Transverse colon (tissue), 4 donors: ENCODE data around the gene ELP4. TPM values are rescaled to one million over a fixed set of nuclear protein-coding genes. Genes with fewer than 3 reads are reported as not detected.

ENCODE experiments used
- DNase-seq: peaks from one replicate; pipeline ENCODE4 v3.0.0-alpha.2; 2019
- H3K27ac ChIP-seq, 4 donors: fragments of 200-600 bp; sonication (generic); 2 replicates each; pipeline ENCODE4 v1.5.1; 2016 to 2018; ENCODE audit warnings: inconsistent platforms in 4 of 4
- H3K27me3 ChIP-seq: fragments of 200-600 bp; sonication (generic); 2 replicates; pipeline ENCODE4 v1.5.1; 2017; ENCODE audit warnings: inconsistent platforms
- H3K36me3 ChIP-seq, 4 donors: fragments of 200-600 bp; sonication (generic); 2 replicates each; pipeline ENCODE4 v1.5.1; 2017 to 2019; ENCODE audit warnings: inconsistent platforms in 4 of 4
- H3K4me1 ChIP-seq, 4 donors: fragments of 200-600 bp; sonication (generic); 2 replicates each; pipeline ENCODE4 v1.5.1; 2017 to 2020; ENCODE audit warnings: inconsistent platforms in 4 of 4
- H3K4me3 ChIP-seq, 4 donors: fragments of 200-600 bp; sonication (generic); 1 replicate in 1 of 4; 2 replicates in 3 of 4; pipeline versions ENCODE4 v1.5.1 to v1.6.1; 2017 to 2019; ENCODE audit warnings: inconsistent platforms in 4 of 4
- H3K9me3 ChIP-seq, 2 donors: fragments of 200-600 bp; sonication (generic); 2 replicates each; pipeline ENCODE4 v1.5.1; 2017 to 2019; ENCODE audit warnings: inconsistent platforms in 2 of 2
- CTCF ChIP-seq, 5 experiments: fragments of 200-600 bp in 3 of 5; fragments of 450-650 bp in 2 of 5; sonication (generic) in 3 of 5; IDR thresholded peaks; 1 replicate in 2 of 5; 2 replicates in 3 of 5; pipeline ENCODE4 v1.5.1; 2016 to 2017; ENCODE audit warnings: antibody characterized with exemption in 5 of 5, inconsistent platforms in 3 of 5, mild to moderate bottlenecking in 2 of 5, moderate library complexity in 1 of 5
- EP300 ChIP-seq: sonication (generic); formaldehyde crosslinking; IDR thresholded peaks from one replicate; pipeline ENCODE4 v1.6.1; 2017; ENCODE audit warnings: antibody characterized with exemption, low read depth
- POLR2A ChIP-seq: fragments of 450-650 bp; IDR thresholded peaks from one replicate; pipeline ENCODE4 v1.6.1; 2016; ENCODE audit warnings: antibody characterized with exemption, mild to moderate bottlenecking, moderate library complexity
- POLR2AphosphoS5 ChIP-seq, 3 donors: sonication (generic); formaldehyde crosslinking; IDR thresholded peaks; one replicate each; pipeline ENCODE4 v1.6.1; 2016; ENCODE audit warnings: antibody characterized with exemption in 3 of 3
- WGBS, 2 donors: methylation state at CpG; one replicate each; pipeline ENCODE4 v1.1.5; 2018; ENCODE audit warnings: low coverage in 1 of 2; 5-methylcytosine and 5-hydroxymethylcytosine counted together
- in situ Hi-C, 4 donors: fragments of 200-750 bp; cut with MboI; loops; one replicate each; pipeline versions ENCODE4 v1.15.0 to v1.15.1; 2017; ENCODE audit warnings: low sequenced_read_pairs in 3 of 4, low pct_ligation_motif_present in 1 of 4, low pct_unique_long_range_greater_than_20kb in 1 of 4
- intact Hi-C: fragments of 100-400 bp; cut with DNase I; formaldehyde crosslinking; loops from one replicate; pipeline ENCODE4 v1.15.1; 2023; ENCODE audit warnings: low total_unique reads
- total RNA-seq, 4 donors: library from RNA; depleted of rRNA; stranded (reverse); fragments of >200 nt; gene quantifications; one replicate each; pipeline ENCODE4 v1.1.0, GENCODE V29; 2016

ELP4 gene
- total RNA-seq, 4 donors from 2014 or later = 14.2 to 46.4 (median 23.6) TPM

- H3K9me3 ChIP-seq = no peaks in the 10 kb centered on the region
- intact Hi-C loops = no loop called here
- TF ChIP-seq EP300 (no peak), POLR2A (no peak), CTCF (IDR thresholded peaks at IDR 0.05) (no peak)
- no peak overlapping the region for H3K4me3 ChIP-seq
- H3K27ac ChIP-seq = no peak overlapping the region
- peaks cover 0 to 6% (median 0%) of the 10 kb centered on the region in 4 donors for H3K36me3 ChIP-seq
- DNase-seq = no peak
- 92 to 100% methylated on average over 1 to 2 of the region's 2 CpGs for WGBS, 2 donors
- in situ Hi-C loops = no loop called here
- H3K4me1 ChIP-seq = no peaks in the 10 kb centered on the region
- no peaks in the 10 kb centered on the region for H3K27me3 ChIP-seq
Observed at GRCh38 chr11:31598454-31598853, 88.9 kb downstream of the ELP4 start.

GRCh38 chr11:31601635-31602282 is 92.2 kb downstream of the ELP4 start:
- intact Hi-C loops (no loop called here), in situ Hi-C loops (no loop called here)
- no peaks in the 10 kb centered on the region for H3K9me3 ChIP-seq
- H3K27ac ChIP-seq = no peak overlapping the region
- no peaks in the 10 kb centered on the region for H3K27me3 ChIP-seq
- H3K4me3 ChIP-seq = no peak overlapping the region
- no peak for DNase-seq
- TF ChIP-seq EP300 = no peak
- no peak for TF ChIP-seq CTCF (IDR thresholded peaks at IDR 0.05)
- TF ChIP-seq POLR2A = no peak
- TF ChIP-seq POLR2AphosphoS5 (IDR thresholded peaks at IDR 0.05) = no peak
- H3K4me1 ChIP-seq = no peaks in the 10 kb centered on the region
- no peaks in the 10 kb centered on the region for H3K36me3 ChIP-seq
- WGBS, 2 donors = 97 to 100% methylated on average over 1 of the region's 1 CpG

GRCh38 chr11:31606893-31607292 is 97.3 kb downstream of the ELP4 start:
- Histone ChIP-seq H3K4me3 (no peak overlapping the region), H3K27me3 (no peaks in the 10 kb centered on the region), H3K9me3 (no peaks in the 10 kb centered on the region), H3K4me1 (no peaks in the 10 kb centered on the region), H3K27ac (no peak overlapping the region), H3K36me3 (no peaks in the 10 kb centered on the region)
- in situ Hi-C loops = no loop called here
- DNase-seq = no peak
- 86% methylated on average over 2 of the region's 2 CpGs; no CpG with 5 or more reads in 1 of the 2 donors for WGBS, 2 donors
- intact Hi-C loops = no loop called here
- no peak for TF ChIP-seq EP300
- no peak for TF ChIP-seq POLR2AphosphoS5 (IDR thresholded peaks at IDR 0.05)
- TF ChIP-seq POLR2A = no peak
- no peak for TF ChIP-seq CTCF (IDR thresholded peaks at IDR 0.05)

- no peaks in the 10 kb centered on the region for H3K27me3 ChIP-seq
- H3K4me1 ChIP-seq = no peaks in the 10 kb centered on the region
- WGBS, 2 donors = 89 to 94% methylated on average over 3 of the region's 3 CpGs
- H3K36me3 ChIP-seq = no peaks in the 10 kb centered on the region
- DNase-seq = no peak
- in situ Hi-C loops (no loop called here), intact Hi-C loops (no loop called here)
- TF ChIP-seq POLR2AphosphoS5 (IDR thresholded peaks at IDR 0.05) (no peak), POLR2A (no peak)
- no peak overlapping the region for H3K27ac ChIP-seq
- H3K4me3 ChIP-seq = no peak overlapping the region
- H3K9me3 ChIP-seq = no peaks in the 10 kb centered on the region
Observed at GRCh38 chr11:31607914-31608313, 98.3 kb downstream of the ELP4 start.

- Histone ChIP-seq H3K27me3 (no peaks in the 10 kb centered on the region), H3K27ac (no peak overlapping the region), H3K4me3 (no peak overlapping the region), H3K4me1 (no peaks in the 10 kb centered on the region), H3K9me3 (no peaks in the 10 kb centered on the region), H3K36me3 (no peaks in the 10 kb centered on the region)
- DNase-seq = no peak
- 96 to 97% methylated on average over 5 to 8 of the region's 8 CpGs for WGBS, 2 donors
- in situ Hi-C loops (no loop called here), intact Hi-C loops (no loop called here)
- no peak for TF ChIP-seq POLR2A
- no peak for TF ChIP-seq EP300
- no peak for TF ChIP-seq POLR2AphosphoS5 (IDR thresholded peaks at IDR 0.05)
- TF ChIP-seq CTCF (IDR thresholded peaks at IDR 0.05) = no peak
Observed at GRCh38 chr11:31608995-31609394, 99.4 kb downstream of the ELP4 start.
